Retina (tissue), 1 donor: ENCODE data around the gene F12.

Experiments used
- DNase-seq: peaks from one replicate; pipeline ENCODE4 v3.0.0-alpha.2; 2016

The F12 gene

GRCh38 chr5:177409043-177409801, at the start of gene F12:
TSS of gene F12 (minus strand) at chr5:177409564. CDS start at chr5:177409527, 37 bp downstream.
- DNase-seq, result no peak

- peak; percentile 43 for DNase-seq
Measured at GRCh38 chr5:177458912-177459350, 49.6 kb upstream of the F12 start.

- DNase-seq, result no peak
Measured at GRCh38 chr5:177457852-177458681, 48.7 kb upstream of the F12 start.

- peak; percentile 91 for DNase-seq
Measured at GRCh38 chr5:177456976-177457851, 47.9 kb upstream of the F12 start.

GRCh38 chr5:177456591-177456964, 47.2 kb upstream of the F12 start:
- no peak for DNase-seq

- peak; percentile 89 for DNase-seq
Measured at GRCh38 chr5:177455661-177456590, 46.6 kb upstream of the F12 start.

GRCh38 chr5:177455036-177455660, 45.8 kb upstream of the F12 start:
- peak; percentile 94 for DNase-seq

- DNase-seq, result peak; percentile 98
Measured at GRCh38 chr5:177454397-177455035, 45.2 kb upstream of the F12 start.

GRCh38 chr5:177453852-177454396, 44.6 kb upstream of the F12 start:
- DNase-seq, result no peak

- DNase-seq, result no peak
Measured at GRCh38 chr5:177452688-177453638, 43.6 kb upstream of the F12 start.

- DNase-seq, result no peak
Measured at GRCh38 chr5:177450667-177451424, 41.5 kb upstream of the F12 start.

GRCh38 chr5:177449140-177450061, 40.0 kb upstream of the F12 start:
- no peak for DNase-seq

- DNase-seq, result no peak
Measured at GRCh38 chr5:177448244-177448950, 39.0 kb upstream of the F12 start.

GRCh38 chr5:177447611-177448243, 38.4 kb upstream of the F12 start:
- DNase-seq, result peak; percentile 85

GRCh38 chr5:177447066-177447610, 37.8 kb upstream of the F12 start:
- DNase-seq, result peak; percentile 65
